Lung (tissue), 12 donors: ENCODE results near the gene GCNT4. TPM values are rescaled to one million over a fixed set of nuclear protein-coding genes. Genes with fewer than 3 reads are reported as not detected.

Source experiments
- ATAC-seq: fragments of 200-7000 bp; cut with Tn5 transposase; one replicate; pipeline ENCODE4 v1.9.1; 2020; ENCODE audit warnings: moderate number of reproducible peaks; ENCODE audit not compliant: insufficient read depth, low FRiP score
- DNase-seq, 3 donors: peaks; one replicate each; pipeline ENCODE4 v3.0.0-alpha.2; 2013 to 2017
- H3K27ac ChIP-seq, 2 donors: one replicate each; pipeline ENCODE4 v1.5.1; 2013; ENCODE audit warnings: mild to moderate bottlenecking in 2 of 2, moderate library complexity in 2 of 2, control low read depth in 1 of 2, inconsistent platforms in 1 of 2, low read depth in 1 of 2, low read length in 1 of 2
- H3K27me3 ChIP-seq, 3 donors: one replicate each; pipeline ENCODE4 v1.5.1; 2013; ENCODE audit warnings: low read length in 2 of 3; ENCODE audit not compliant: control insufficient read depth in 3 of 3, insufficient read depth in 3 of 3
- H3K36me3 ChIP-seq, 4 donors: one replicate each; pipeline ENCODE4 v1.5.1; 2013; ENCODE audit warnings: low read length in 4 of 4, mild to moderate bottlenecking in 1 of 4, moderate library complexity in 1 of 4; ENCODE audit not compliant: control insufficient read depth in 4 of 4, insufficient read depth in 4 of 4
- H3K4me1 ChIP-seq, 5 donors: one replicate each; pipeline ENCODE4 v1.5.1; 2013; ENCODE audit warnings: low read length in 5 of 5, mild to moderate bottlenecking in 2 of 5, moderate library complexity in 1 of 5; ENCODE audit not compliant: control insufficient read depth in 5 of 5, insufficient read depth in 5 of 5
- H3K4me3 ChIP-seq: one replicate; pipeline ENCODE4 v1.5.1; 2013; ENCODE audit warnings: mild to moderate bottlenecking, control low read depth, moderate library complexity
- H3K9ac ChIP-seq, 2 donors: one replicate each; pipeline ENCODE4 v1.5.1; 2013; ENCODE audit warnings: low read length in 2 of 2, control low read depth in 1 of 2; ENCODE audit not compliant: insufficient read depth in 1 of 2
- H3K9me3 ChIP-seq, 4 donors: one replicate each; pipeline ENCODE4 v1.5.1; 2013; ENCODE audit warnings: low read length in 3 of 4, mild to moderate bottlenecking in 1 of 4, moderate library complexity in 1 of 4; ENCODE audit not compliant: control insufficient read depth in 4 of 4, insufficient read depth in 3 of 4
- CTCF ChIP-seq: IDR thresholded peaks from 2 replicates; pipeline ENCODE4 v1.5.1; 2012; ENCODE audit warnings: mild to moderate bottlenecking; ENCODE audit errors: control extremely low read depth, extremely low read depth
- WGBS, 2 donors: extraction: QIAGEN DNeasy Blood & Tissue Kit; methylation state at CpG; one replicate each; pipeline ENCODE4 v1.1.7; 2013; 5-methylcytosine and 5-hydroxymethylcytosine counted together
- polyA plus RNA-seq, 2 donors: library from polyadenylated mRNA; stranded (reverse); fragments of 200-250 nt; gene quantifications; one replicate each; pipeline ENCODE4 v1.2.1, GENCODE V29; 2013
- total RNA-seq, 2 donors: library from RNA; depleted of rRNA in 1 of 2; stranded (reverse); fragments of >200 nt in 1 of 2; gene quantifications; one replicate each; pipeline ENCODE4 v1.2.1, GENCODE V29; 2014 to 2021
- donor health status: control.
- donor health status: control.
- donor health status: Bipolar disorder and iron deficiency.
- donor health status: healthy.
- donor health status: DM: yes; HTN: yes; CAD: no.

GCNT4 gene
- total and polyA plus RNA-seq, 4 donors = 0.54 to 2.8 (median 1.2) TPM

GRCh38 chr5:75044406-75044805 is 8.0 kb downstream of the GCNT4 start:
- Histone ChIP-seq H3K9ac (no peak overlapping the region), H3K9me3 (no peaks in the 10 kb centered on the region), H3K27me3 (no peaks in the 10 kb centered on the region), H3K36me3 (no peaks in the 10 kb centered on the region), H3K4me3 (no peak overlapping the region), H3K27ac (no peak overlapping the region), H3K4me1 (peaks cover 0 to 2% (median 0%) of the 10 kb centered on the region in 5 donors)
- no peak for TF ChIP-seq CTCF
- WGBS, 2 donors = 73 to 78% methylated on average over 7 of the region's 7 CpGs
- DNase-seq (no peak), ATAC-seq (no peak)

- Histone ChIP-seq H3K27me3 (no peaks in the 10 kb centered on the region), H3K27ac (no peak overlapping the region), H3K36me3 (no peaks in the 10 kb centered on the region), H3K9ac (no peak overlapping the region), H3K9me3 (no peaks in the 10 kb centered on the region), H3K4me3 (no peak overlapping the region), H3K4me1 (peaks cover 0 to 2% (median 0%) of the 10 kb centered on the region in 5 donors)
- no peak for DNase-seq
- TF ChIP-seq CTCF = no peak
- ATAC-seq = no peak
- WGBS, 2 donors = 66 to 83% methylated on average over 7 of the region's 7 CpGs
Measured at GRCh38 chr5:75043633-75044264, 8.6 kb downstream of the GCNT4 start.

GRCh38 chr5:75042522-75042921 is 9.8 kb downstream of the GCNT4 start:
- Histone ChIP-seq H3K9me3 (no peaks in the 10 kb centered on the region), H3K4me3 (no peak overlapping the region), H3K9ac (no peak overlapping the region), H3K27ac (no peak overlapping the region), H3K27me3 (no peaks in the 10 kb centered on the region), H3K4me1 (peaks cover 0 to 2% (median 0%) of the 10 kb centered on the region in 5 donors), H3K36me3 (no peaks in the 10 kb centered on the region)
- no peak for TF ChIP-seq CTCF
- ATAC-seq = no peak
- peak in 1 of 3 donors; percentile 47 for DNase-seq
- WGBS, 2 donors = 86 to 93% methylated on average over 1 of the region's 1 CpG

GRCh38 chr5:75040973-75041372 is 11.4 kb downstream of the GCNT4 start:
- Histone ChIP-seq H3K27ac (no peak overlapping the region), H3K27me3 (no peaks in the 10 kb centered on the region), H3K9me3 (no peaks in the 10 kb centered on the region), H3K4me3 (no peak overlapping the region), H3K4me1 (peaks cover 0 to 2% (median 0%) of the 10 kb centered on the region in 5 donors), H3K9ac (no peak overlapping the region), H3K36me3 (no peaks in the 10 kb centered on the region)
- 30 to 35% methylated on average over 4 of the region's 4 CpGs for WGBS, 2 donors
- ATAC-seq = no peak
- no peak for TF ChIP-seq CTCF
- DNase-seq = no peak
